Measurements from ENCODE around the gene FHDC1.

FHDC1 gene

GRCh38 chr4:152944666-152945320 lies 8.7 kb downstream of the FHDC1 start:
- no peak for TF ChIP-seq TAF1 (IDR thresholded peaks at IDR 0.05; ENCODE audit: borderline replicate concordance, insufficient read depth, low read length)
- TF ChIP-seq FOXP2 (optimal IDR thresholded peaks at IDR 0.05; ENCODE audit: borderline replicate concordance, extremely low read depth, extremely low read length, insufficient read depth), result no peak
- no peak for TF ChIP-seq POLR2AphosphoS5 (IDR thresholded peaks at IDR 0.05; ENCODE audit: low read depth, low read length)
- no peak for TF ChIP-seq SIN3A (IDR thresholded peaks at IDR 0.05; ENCODE audit: borderline replicate concordance, insufficient read depth, low read length)
- TF ChIP-seq REST (IDR thresholded peaks at IDR 0.05; ENCODE audit: insufficient read depth in 1 of 2, low read depth in 2 of 2, low read length in 2 of 2), result no peak

GRCh38 chr4:152945639-152946038 lies 9.5 kb downstream of the FHDC1 start:
- TF ChIP-seq FOXP2 (optimal IDR thresholded peaks at IDR 0.05; ENCODE audit: borderline replicate concordance, extremely low read depth, extremely low read length, insufficient read depth) (no peak), POLR2AphosphoS5 (IDR thresholded peaks at IDR 0.05; ENCODE audit: low read depth, low read length) (no peak), SIN3A (IDR thresholded peaks at IDR 0.05; ENCODE audit: borderline replicate concordance, insufficient read depth, low read length) (no peak), TAF1 (IDR thresholded peaks at IDR 0.05; ENCODE audit: borderline replicate concordance, insufficient read depth, low read length) (no peak), REST (IDR thresholded peaks at IDR 0.05; ENCODE audit: insufficient read depth in 1 of 2, low read depth in 2 of 2, low read length in 2 of 2) (no peak)

- TF ChIP-seq TAF1 (IDR thresholded peaks at IDR 0.05; ENCODE audit: borderline replicate concordance, insufficient read depth, low read length) (no peak), FOXP2 (optimal IDR thresholded peaks at IDR 0.05; ENCODE audit: borderline replicate concordance, extremely low read depth, extremely low read length, insufficient read depth) (no peak), SIN3A (IDR thresholded peaks at IDR 0.05; ENCODE audit: borderline replicate concordance, insufficient read depth, low read length) (no peak), POLR2AphosphoS5 (IDR thresholded peaks at IDR 0.05; ENCODE audit: low read depth, low read length) (no peak), REST (IDR thresholded peaks at IDR 0.05; ENCODE audit: insufficient read depth in 1 of 2, low read depth in 2 of 2, low read length in 2 of 2) (no peak)
Measured at GRCh38 chr4:152946446-152946845, 10.3 kb downstream of the FHDC1 start.

GRCh38 chr4:152947311-152947710 lies 11.2 kb downstream of the FHDC1 start:
- TF ChIP-seq SIN3A (IDR thresholded peaks at IDR 0.05; ENCODE audit: borderline replicate concordance, insufficient read depth, low read length) (no peak), TAF1 (IDR thresholded peaks at IDR 0.05; ENCODE audit: borderline replicate concordance, insufficient read depth, low read length) (no peak), REST (IDR thresholded peaks at IDR 0.05; ENCODE audit: insufficient read depth in 1 of 2, low read depth in 2 of 2, low read length in 2 of 2) (no peak), FOXP2 (optimal IDR thresholded peaks at IDR 0.05; ENCODE audit: borderline replicate concordance, extremely low read depth, extremely low read length, insufficient read depth) (no peak), POLR2AphosphoS5 (IDR thresholded peaks at IDR 0.05; ENCODE audit: low read depth, low read length) (no peak)
